Epithelial cell of umbilical artery (primary cell): ENCODE data around the gene XRRA1. TPM values are rescaled to one million over a fixed set of nuclear protein-coding genes. Genes with fewer than 3 reads are reported as not detected.

Source experiments
- total RNA-seq: library from RNA; depleted of rRNA; stranded (reverse); fragments of >200 nt; gene quantifications from 2 replicates; pipeline ENCODE4 v1.2.3, GENCODE V29; 2014

XRRA1 gene
- 4.5 and 7.1 TPM in 2 replicates for total RNA-seq

GRCh38 chr11:74948898-74949752 lies at the start of gene XRRA1, which contains the start of gene SPCS2:
TSS of gene XRRA1 (minus strand) at chr11:74949091. CDS start at chr11:74940878, 8,213 bp downstream.
TSS of gene SPCS2 (plus strand) at chr11:74949266. CDS start at chr11:74949286, 20 bp downstream.

GRCh38 chr11:74988541-74989259 lies 39.8 kb upstream of the XRRA1 start, which contains the start of gene NEU3:
TSS of gene NEU3 (plus strand) at chr11:74988933. CDS start at chr11:74989061, 128 bp downstream.

Other genes with a start within 250 kb of the XRRA1 start
- gene CHRDL2, start 217.7 kb downstream of the XRRA1 start, total RNA-seq: not detected in 2 replicates
- gene RNF169, start 200.2 kb downstream of the XRRA1 start, total RNA-seq: 9.7 and 20.2 TPM in 2 replicates
- gene SPCS2, start 175 bp upstream of the XRRA1 start, total RNA-seq: 13.6 and 40.7 TPM in 2 replicates
- gene NEU3, start 39.8 kb upstream of the XRRA1 start, total RNA-seq: 5.2 and 7.0 TPM in 2 replicates
- gene OR2AT4, start 147.8 kb upstream of the XRRA1 start, total RNA-seq: not detected in 2 replicates
- gene SLCO2B1, start 202.0 kb upstream of the XRRA1 start, total RNA-seq: 0.30 TPM in 1 of 2 replicates, not detected in the other